HL-60/S4 treated with retinoic acid at 250 ng/mL for 4 days and 3 days (cell line): Measurements from ENCODE around the gene ECE2.

Experiments
- in situ Hi-C: fragments of 300-500 bp; cut with MboI; formaldehyde crosslinking; loops from 2 replicates; pipeline ENCODE4 v1.7.0; 2022; ENCODE audit warnings: low sequenced_read_pairs

ECE2 gene

GRCh38 chr3:184275961-184276910 is at the start of gene ECE2:
ECE2 (plus strand) TSS chr3:184276022; CDS start chr3:184276154, 132 bp downstream.
- in situ Hi-C loops = loop anchor here (25.0 kb wide), 1 partner anchor 814 kb away; no protein-coding TSS in a partner anchor

- in situ Hi-C loops = no loop called here
These were observed 48.3 kb upstream of the ECE2 start for GRCh38 chr3:184227481-184227935.

DNA sequence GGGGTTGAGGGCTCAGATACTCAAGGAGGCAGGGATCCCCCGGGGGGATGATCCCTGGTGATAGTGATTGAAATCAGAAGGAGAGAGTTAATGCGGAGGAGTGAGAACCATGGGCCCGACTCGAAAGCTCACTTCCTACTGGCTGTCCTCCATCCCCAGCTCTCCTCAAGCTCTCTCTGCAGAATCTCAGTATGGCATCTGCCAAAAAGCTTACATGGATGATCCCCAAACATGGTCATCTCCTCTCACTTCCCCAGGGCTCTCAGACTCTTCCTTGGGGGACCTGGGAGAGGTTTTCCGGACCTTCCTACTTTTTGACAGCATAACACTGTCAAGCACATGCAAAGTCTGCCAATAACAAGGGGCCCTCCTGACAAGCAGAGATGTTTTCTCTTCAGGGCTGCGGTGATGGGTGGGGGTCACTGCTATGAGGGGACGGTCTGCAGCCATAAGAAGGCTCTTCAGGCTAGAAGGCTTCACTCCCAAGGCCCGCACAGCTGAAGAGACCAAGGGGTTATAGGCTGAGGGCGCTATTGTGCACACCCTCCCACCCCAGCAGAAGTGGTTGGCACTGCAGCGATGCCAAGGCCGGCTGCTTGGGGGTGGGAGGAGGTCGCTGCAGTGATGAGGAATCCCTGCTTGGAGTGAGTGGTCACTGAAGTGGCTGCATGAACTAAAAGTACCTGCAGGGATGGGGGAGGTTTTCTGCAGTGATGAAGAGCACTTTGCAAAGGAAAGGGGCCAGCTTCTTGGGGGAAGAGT is 47.3 kb upstream of the ECE2 start:
- in situ Hi-C loops = no loop called here

DNA sequence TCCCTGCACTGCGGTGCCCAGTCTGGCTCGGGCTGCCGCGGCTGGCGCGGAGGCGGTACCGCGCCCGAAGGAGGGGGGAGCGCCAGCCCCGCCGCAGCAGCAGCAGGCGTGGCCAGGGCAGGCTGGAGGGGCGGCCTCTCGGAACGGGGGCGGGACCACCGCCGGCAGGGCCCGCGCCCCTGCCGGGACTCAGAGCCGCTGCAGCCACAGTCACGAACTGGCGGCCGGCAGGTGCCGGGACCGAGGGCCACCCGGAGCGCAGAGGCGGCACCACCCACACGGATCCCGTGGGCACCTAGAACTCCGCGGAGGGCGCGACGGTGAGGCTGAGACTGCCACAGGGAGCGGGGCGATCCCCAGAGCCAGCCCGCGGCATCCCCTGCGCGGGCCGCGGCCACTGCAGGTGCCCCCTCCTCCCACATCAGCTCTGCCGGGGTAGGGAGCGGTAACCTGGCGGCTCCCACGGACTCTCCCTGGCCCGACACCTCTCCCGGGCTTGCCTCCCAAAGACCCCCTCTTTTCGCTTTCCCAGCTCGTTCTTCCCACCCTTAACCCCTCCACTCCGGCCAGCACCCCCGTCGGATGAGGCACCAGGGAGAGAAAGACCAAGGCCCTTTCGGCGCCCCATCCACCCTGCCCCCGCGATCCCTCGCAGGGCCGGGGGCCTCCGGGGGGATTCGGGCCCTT is 46.3 kb upstream of the ECE2 start, which contains the start of gene VWA5B2:
Gene VWA5B2, plus strand, starts transcription at position 192 of the 687 bp plus-strand sequence. CDS start 944 bp downstream, outside the sequence.
- in situ Hi-C loops = no loop called here

GRCh38 chr3:184230081-184230602 is 45.7 kb upstream of the ECE2 start:
- in situ Hi-C loops = no loop called here

DNA sequence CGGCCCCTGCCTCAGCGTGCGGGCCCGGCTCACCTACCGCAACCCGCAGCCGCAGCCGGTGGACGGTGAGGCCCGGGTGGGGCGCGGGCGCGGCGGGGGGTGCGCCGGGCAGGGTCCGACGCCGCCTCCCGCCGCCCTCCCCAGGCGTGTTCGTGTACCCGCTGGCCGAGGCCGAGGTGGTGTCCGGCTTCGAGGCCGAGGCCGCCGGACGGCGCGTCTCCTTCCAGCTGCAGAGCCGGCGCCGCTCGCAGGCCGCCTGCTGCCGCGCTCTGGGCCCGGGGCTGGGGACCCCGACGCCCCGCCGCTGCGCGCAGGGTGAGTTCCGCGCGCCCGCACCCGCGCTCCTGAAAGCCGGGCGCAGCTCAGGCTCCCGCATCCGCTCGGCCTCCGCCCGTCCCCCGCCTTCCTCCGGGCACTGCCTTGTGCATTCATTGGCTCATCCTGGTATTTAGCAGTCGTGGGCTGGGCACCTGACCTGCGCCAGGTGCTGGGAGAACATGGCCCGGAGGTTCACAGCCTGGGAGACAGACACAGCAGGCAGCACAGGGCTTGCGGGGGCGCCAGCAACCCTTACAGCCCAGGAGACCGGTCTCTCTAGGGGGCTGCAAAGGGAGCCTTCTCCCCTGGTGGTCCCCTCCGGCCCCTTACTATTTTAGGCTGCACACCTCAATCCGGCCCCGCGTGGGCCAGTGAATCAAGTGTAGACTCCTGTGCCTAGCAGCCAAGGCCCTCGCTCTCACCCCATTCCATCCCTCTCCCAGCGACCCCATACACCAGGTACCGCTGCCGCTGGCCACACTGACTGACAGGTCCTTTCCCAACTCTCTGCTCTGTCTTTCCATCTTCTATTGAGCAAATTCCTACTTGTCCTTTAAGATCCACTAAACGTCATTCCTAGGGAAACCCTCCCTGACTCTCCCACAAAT is 45.0 kb upstream of the ECE2 start:
- in situ Hi-C loops = no loop called here

- in situ Hi-C loops = no loop called here
These were observed 44.2 kb upstream of the ECE2 start for GRCh38 chr3:184231671-184232070.

- in situ Hi-C loops = no loop called here
These were observed 42.5 kb upstream of the ECE2 start for GRCh38 chr3:184233127-184233843.

GRCh38 chr3:184234224-184234623 is 41.6 kb upstream of the ECE2 start:
- in situ Hi-C loops = no loop called here

DNA sequence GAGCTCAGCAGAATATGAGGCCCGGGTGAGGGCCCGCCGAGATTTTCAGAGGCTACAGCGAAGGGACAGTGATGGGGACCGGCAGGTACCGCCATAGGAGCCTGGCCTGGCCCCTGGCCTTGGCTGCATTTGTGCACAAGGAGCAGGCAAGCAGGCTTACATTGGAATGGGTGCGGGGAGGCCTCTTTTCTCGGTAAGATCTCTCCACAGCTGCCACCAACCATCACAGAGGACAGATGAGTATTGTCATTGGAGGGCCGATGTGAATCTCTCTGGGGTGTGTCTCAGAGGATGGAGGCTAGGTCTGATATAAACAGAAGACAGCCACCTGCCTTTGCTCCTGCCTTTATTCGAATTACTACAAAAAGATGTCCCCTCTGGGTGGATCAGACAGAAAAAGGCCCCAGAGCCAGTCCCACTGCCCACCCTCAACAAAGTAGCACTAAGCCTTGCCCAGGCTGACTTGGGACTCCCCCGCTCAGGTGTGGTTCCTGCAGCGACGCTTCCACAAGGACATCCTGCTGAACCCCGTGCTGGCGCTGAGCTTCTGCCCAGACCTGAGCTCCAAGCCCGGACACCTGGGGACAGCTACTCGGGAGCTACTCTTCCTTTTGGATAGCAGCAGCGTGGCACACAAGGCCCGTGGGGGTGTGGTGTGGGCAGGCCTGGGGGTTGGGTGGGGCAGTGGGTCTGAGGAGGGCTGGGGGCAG is 41.0 kb upstream of the ECE2 start:
- in situ Hi-C loops = no loop called here

DNA sequence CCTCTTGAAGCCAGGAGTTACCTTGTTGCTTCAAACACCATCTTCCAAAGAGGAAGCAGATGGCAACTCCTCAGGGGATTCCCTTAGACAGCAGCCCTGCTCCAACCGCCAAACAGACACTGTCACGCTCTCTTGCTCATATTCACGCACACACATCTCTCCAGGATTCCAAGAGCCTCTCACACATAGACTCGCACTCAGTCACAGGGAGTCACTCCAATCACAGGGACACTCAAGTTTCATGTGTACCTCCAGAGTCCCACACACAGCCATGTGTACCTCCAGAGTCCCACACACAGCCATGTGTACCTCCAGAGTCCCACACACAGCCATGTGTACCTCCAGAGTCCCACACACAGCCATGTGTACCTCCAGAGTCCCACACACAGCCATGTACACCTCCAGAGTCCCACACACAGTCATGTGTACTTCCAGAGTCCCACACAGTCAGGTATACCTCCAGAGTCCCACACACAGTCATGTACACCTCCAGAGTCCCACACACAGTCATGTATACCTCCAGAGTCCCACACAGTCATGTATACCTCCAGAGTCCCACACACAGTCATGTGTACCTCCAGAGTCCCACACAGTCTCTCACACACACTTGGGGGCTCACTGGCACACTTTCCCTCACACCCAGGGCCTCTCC is 40.3 kb upstream of the ECE2 start:
- in situ Hi-C loops = no loop called here

DNA sequence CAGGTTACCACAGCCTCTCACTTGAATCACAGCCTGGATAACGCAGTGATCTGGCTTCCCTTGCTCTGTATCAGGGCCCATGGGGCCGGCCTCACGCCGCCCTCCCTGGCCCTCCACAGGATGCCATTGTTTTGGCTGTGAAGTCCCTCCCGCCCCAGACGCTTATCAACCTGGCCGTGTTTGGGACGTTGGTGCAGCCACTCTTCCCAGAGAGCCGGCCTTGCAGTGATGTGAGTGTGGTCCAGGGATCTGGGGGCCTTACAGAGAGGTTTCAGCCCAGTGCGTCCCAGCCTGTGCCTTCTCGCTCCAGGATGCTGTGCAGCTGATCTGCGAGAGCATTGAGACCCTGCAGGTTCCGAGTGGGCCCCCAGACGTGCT is 39.8 kb upstream of the ECE2 start:
- in situ Hi-C loops = no loop called here

- in situ Hi-C loops = no loop called here
These were observed 39.2 kb upstream of the ECE2 start for GRCh38 chr3:184236636-184237035.

GRCh38 chr3:184237211-184237610 is 38.6 kb upstream of the ECE2 start:
- in situ Hi-C loops = no loop called here

- in situ Hi-C loops = no loop called here
These were observed 38.0 kb upstream of the ECE2 start for GRCh38 chr3:184237807-184238206.

DNA sequence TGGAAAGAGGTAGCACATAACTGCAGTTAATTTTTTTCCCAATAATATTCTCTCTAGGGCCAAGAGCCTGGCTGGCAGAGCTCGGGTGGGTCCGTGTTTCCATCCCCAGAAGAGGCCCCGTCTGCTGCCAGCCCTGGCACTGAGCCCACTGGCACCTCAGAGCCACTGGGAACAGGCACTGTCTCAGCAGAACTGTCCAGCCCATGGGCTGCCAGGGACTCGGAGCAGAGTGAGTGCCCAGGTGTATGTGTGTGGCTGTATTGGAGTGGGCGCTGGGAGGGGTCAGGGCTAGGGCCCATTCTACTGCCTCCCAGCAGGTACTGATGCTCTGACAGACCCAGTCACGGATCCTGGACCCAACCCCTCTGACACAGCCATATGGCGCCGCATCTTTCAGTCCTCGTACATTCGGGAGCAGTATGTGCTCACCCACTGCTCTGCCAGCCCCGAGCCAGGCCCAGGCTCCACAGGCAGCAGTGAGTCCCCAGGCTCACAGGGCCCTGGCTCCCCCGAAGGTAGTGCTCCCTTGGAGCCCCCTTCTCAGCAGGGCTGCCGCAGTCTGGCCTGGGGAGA is 37.5 kb upstream of the ECE2 start:
- in situ Hi-C loops = no loop called here

DNA sequence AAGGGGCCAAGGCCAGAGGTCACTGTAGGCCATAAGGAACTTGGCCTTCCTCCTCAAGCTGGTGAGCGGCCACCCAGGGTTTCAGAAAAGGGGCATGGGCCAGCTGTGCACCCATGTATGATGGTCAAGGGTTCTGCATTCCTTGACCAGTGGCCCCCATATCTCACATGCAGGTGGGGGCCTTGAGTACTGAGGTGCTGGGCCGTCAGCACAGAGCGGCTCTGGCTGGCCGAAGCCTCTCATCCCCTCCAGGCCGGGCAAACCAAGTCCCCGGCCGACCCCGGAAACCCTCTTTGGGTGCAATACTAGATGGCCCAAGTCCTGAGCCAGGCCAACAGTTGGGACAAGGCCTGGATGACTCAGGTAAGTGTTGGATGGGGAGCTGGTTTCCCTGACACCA is 36.6 kb upstream of the ECE2 start:
- in situ Hi-C loops = no loop called here

- in situ Hi-C loops = no loop called here
These were observed 36.1 kb upstream of the ECE2 start for GRCh38 chr3:184239708-184240107.
